SK-N-SH (cell line): ENCODE measurements around the gene BIRC6. TPM values are rescaled to one million over a fixed set of nuclear protein-coding genes. Genes with fewer than 3 reads are reported as not detected.

Experiments
- CTCF ChIA-PET: fragments of 300-600, 350-600 bp; formaldehyde crosslinking; extraction: SDS; loops from one replicate; lab custom pipeline; 2021; lab: Yijun Ruan, JAX
- POLR2A ChIA-PET: fragments of 350-600 bp; sonication (Branson Sonifier 250); formaldehyde crosslinking; extraction: SDS; loops from one replicate; lab custom pipeline; 2020; ENCODE audit warnings: antibody characterized with exemption, inconsistent platforms; lab: Yijun Ruan, JAX
- DNase-seq: peaks from one replicate; pipeline ENCODE4 v3.0.0; 2012
- H2AFZ ChIP-seq: fragments of 200-600 bp; sonication (generic); 2 replicates; pipeline ENCODE4 v1.8.1; 2016; ENCODE audit warnings: antibody characterized with exemption, mild to moderate bottlenecking, low read depth
- H3F3A ChIP-seq: fragments of 200-600 bp; sonication (generic); replicated peaks from 2 replicates; pipeline ENCODE3; 2016; ENCODE audit warnings: antibody characterized with exemption, mild to moderate bottlenecking; ENCODE audit not compliant: insufficient read depth
- H3K27ac ChIP-seq, 2 experiments: fragments of 200-500 bp in 1 of 2; fragments of 200-600 bp in 1 of 2; sonication (Bioruptor generic) in 1 of 2; sonication (generic), shearing (Covaris generic) in 1 of 2; 2 replicates each; pipeline versions ENCODE4 v1.5.1 to v1.6.1; 2014 to 2016; ENCODE audit warnings: low read depth in 2 of 2, inconsistent platforms in 1 of 2, low read length in 1 of 2, mild to moderate bottlenecking in 1 of 2, mixed read lengths in 1 of 2
- H3K27me3 ChIP-seq: fragments of 200-600 bp; sonication (generic), shearing (Covaris generic); 2 replicates; pipeline ENCODE4 v1.6.1; 2016; ENCODE audit warnings: mixed run types; ENCODE audit not compliant: insufficient read depth
- H3K36me3 ChIP-seq, 2 experiments: fragments of 200-500 bp in 1 of 2; fragments of 200-600 bp in 1 of 2; sonication (Bioruptor generic) in 1 of 2; sonication (generic) in 1 of 2; replicated peaks in 1 of 2; 2 replicates each; pipeline versions ENCODE3 to v1.5.1; 2014 to 2016; ENCODE audit warnings: low read length in 1 of 2, mild to moderate bottlenecking in 1 of 2; ENCODE audit not compliant: insufficient read depth in 2 of 2, control insufficient read depth in 1 of 2
- H3K4me1 ChIP-seq, 2 experiments: fragments of 200-500 bp in 1 of 2; fragments of 200-600 bp in 1 of 2; sonication (Bioruptor generic) in 1 of 2; sonication (generic), shearing (Covaris generic) in 1 of 2; 2 replicates each; pipeline versions ENCODE4 v1.5.1 to v1.6.1; 2014 to 2016; ENCODE audit warnings: low read depth in 1 of 2, low read length in 1 of 2, mixed run types in 1 of 2; ENCODE audit not compliant: insufficient read depth in 2 of 2, control insufficient read depth in 1 of 2
- H3K4me2 ChIP-seq: fragments of 200-600 bp; sonication (generic), shearing (Covaris generic); 2 replicates; pipeline ENCODE4 v1.6.1; 2017; ENCODE audit warnings: mixed run types
- H3K4me3 ChIP-seq, 2 experiments: fragments of 200-500 bp in 1 of 2; fragments of 200-600 bp in 1 of 2; sonication (Bioruptor generic) in 1 of 2; sonication (generic), shearing (Covaris generic) in 1 of 2; 2 replicates each; pipeline versions ENCODE4 v1.5.1 to v1.8.1; 2014 to 2016; ENCODE audit warnings: low read depth in 2 of 2, inconsistent platforms in 1 of 2, low read length in 1 of 2, mild to moderate bottlenecking in 1 of 2, mixed read lengths in 1 of 2, moderate library complexity in 1 of 2
- H3K79me2 ChIP-seq: fragments of 200-600 bp; sonication (generic); 2 replicates; pipeline ENCODE4 v1.8.1; 2017; ENCODE audit warnings: mild to moderate bottlenecking; ENCODE audit not compliant: insufficient read depth
- H3K9ac ChIP-seq: fragments of 200-600 bp; sonication (generic); 2 replicates; pipeline ENCODE4 v1.6.1; 2017; ENCODE audit warnings: mixed run types
- H3K9me2 ChIP-seq: fragments of 200-600 bp; sonication (generic); 2 replicates; pipeline ENCODE4 v1.6.1; 2017; ENCODE audit warnings: mixed run types
- H3K9me3 ChIP-seq: fragments of 200-600 bp; sonication (generic); 2 replicates; pipeline ENCODE4 v1.6.1; 2017; ENCODE audit warnings: mixed run types, mild to moderate bottlenecking, moderate library complexity
- H4K20me1 ChIP-seq: fragments of 200-600 bp; sonication (generic); 2 replicates; pipeline ENCODE4 v1.6.1; 2017; ENCODE audit warnings: mild to moderate bottlenecking, mixed run types; ENCODE audit not compliant: insufficient read depth
- CTCF ChIP-seq: fragments of 200-600 bp; sonication (generic); IDR thresholded peaks from 2 replicates; pipeline ENCODE4 v1.6.1; 2017; ENCODE audit warnings: antibody characterized with exemption, mild to moderate bottlenecking, moderate library complexity
- EP300 ChIP-seq, 2 experiments: IDR thresholded peaks; 2 replicates each; pipeline versions ENCODE4 v1.4.0 to v1.6.1; 2012; ENCODE audit warnings: borderline replicate concordance in 1 of 2, low read depth in 1 of 2, low read length in 1 of 2
- EZH2phosphoT487 ChIP-seq: fragments of 200-600 bp; sonication (generic); IDR thresholded peaks from 2 replicates; pipeline ENCODE4 v1.6.1; 2017; ENCODE audit warnings: low read depth, mixed run types, mild to moderate bottlenecking, antibody characterized with exemption, moderate library complexity, borderline replicate concordance
- FOSL2 ChIP-seq: IDR thresholded peaks from 2 replicates; pipeline ENCODE4 v1.4.0; 2012; ENCODE audit warnings: low read depth, mild to moderate bottlenecking, moderate library complexity, borderline replicate concordance
- FOXM1 ChIP-seq: IDR thresholded peaks from 2 replicates; pipeline ENCODE4 v1.4.0; 2012; ENCODE audit warnings: low read depth, mild to moderate bottlenecking
- JUND ChIP-seq: IDR thresholded peaks from 2 replicates; pipeline ENCODE4 v1.4.0; 2012
- MAX ChIP-seq: IDR thresholded peaks from 2 replicates; pipeline ENCODE4 v1.4.0; 2012; ENCODE audit warnings: low read depth
- MEF2A ChIP-seq: IDR thresholded peaks from 2 replicates; pipeline ENCODE4 v1.4.0; 2012; ENCODE audit warnings: low read depth, borderline replicate concordance
- MXI1 ChIP-seq: IDR thresholded peaks from 2 replicates; pipeline ENCODE4 v1.6.1; 2012; ENCODE audit warnings: mild to moderate bottlenecking, low read depth, low read length, improper control_type of control experiment
- NFIC ChIP-seq: IDR thresholded peaks from 2 replicates; pipeline ENCODE4 v1.4.0; 2012; ENCODE audit warnings: borderline replicate concordance
- PBX3 ChIP-seq: IDR thresholded peaks from 2 replicates; pipeline ENCODE4; 2012
- RAD21 ChIP-seq: IDR thresholded peaks from 2 replicates; pipeline ENCODE4 v1.6.1; 2012; ENCODE audit warnings: mild to moderate bottlenecking, low read length
- SIN3A ChIP-seq: IDR thresholded peaks from 2 replicates; pipeline ENCODE4 v1.6.1; 2012; ENCODE audit warnings: low read depth, mild to moderate bottlenecking, low read length, moderate library complexity, borderline replicate concordance
- SMC3 ChIP-seq: IDR thresholded peaks from 2 replicates; pipeline ENCODE4 v1.6.1; 2012; ENCODE audit warnings: low read depth, low read length, improper control_type of control experiment
- TCF12 ChIP-seq: IDR thresholded peaks from 2 replicates; pipeline ENCODE4 v1.4.0; 2012
- TEAD4 ChIP-seq: IDR thresholded peaks from 2 replicates; pipeline ENCODE4 v1.4.0; 2012; ENCODE audit warnings: mild to moderate bottlenecking, borderline replicate concordance; ENCODE audit not compliant: insufficient read depth
- USF2 ChIP-seq: fragments of 150-350 bp; IDR thresholded peaks from 2 replicates; pipeline ENCODE4 v1.6.1; 2017; ENCODE audit warnings: antibody characterized with exemption, low read length, low read depth, borderline replicate concordance
- YY1 ChIP-seq: IDR thresholded peaks from 2 replicates; pipeline ENCODE4 v1.4.0; 2012; ENCODE audit warnings: low read depth, mild to moderate bottlenecking
- ZBTB33 ChIP-seq: IDR thresholded peaks from 2 replicates; pipeline ENCODE4 v1.4.0; 2012; ENCODE audit warnings: low read depth, borderline replicate concordance
- WGBS: methylation state at CpG from one replicate; pipeline ENCODE4 v1.1.6; 2017; ENCODE audit warnings: low lambda C conversion rate; 5-methylcytosine and 5-hydroxymethylcytosine counted together
- polyA plus RNA-seq, 3 experiments: library from polyadenylated mRNA; depleted of rRNA; stranded (reverse); fragments of >200 nt; gene quantifications; 2 replicates each; pipeline ENCODE4 v1.2.3, GENCODE V29; 2012

The BIRC6 gene
- polyA plus RNA-seq, 1 of the 3 experiments (the other 2 are of a cell fraction): 28.9 TPM

- no peak overlapping the region for H2AFZ ChIP-seq
- TF ChIP-seq MAX (no peak), CTCF (no peak), YY1 (no peak), ZBTB33 (no peak), SMC3 (no peak), NFIC (no peak), TEAD4 (no peak), JUND (no peak), MEF2A (no peak), PBX3 (no peak), FOSL2 (no peak), EZH2phosphoT487 (no peak), SIN3A (no peak), MXI1 (no peak), TCF12 (no peak), FOXM1 (no peak), EP300 (IDR thresholded peaks at IDR 0.05; ENCODE audit: borderline replicate concordance in 1 of 2, low read depth in 1 of 2, low read length in 1 of 2) (no peak), RAD21 (no peak), USF2 (no peak)
- no peak overlapping the region for H3K27ac ChIP-seq
- H4K20me1 ChIP-seq: no peaks in the 10 kb centered on the region
- no peaks in the 10 kb centered on the region for H3K4me1 ChIP-seq
- CTCF ChIA-PET: no interaction called here
- 92% methylated on average over 3 of the region's 3 CpGs for WGBS
- no peaks in the 10 kb centered on the region for H3F3A ChIP-seq
- no peaks in the 10 kb centered on the region for H3K27me3 ChIP-seq
- no peaks in the 10 kb centered on the region for H3K9me3 ChIP-seq
- no peak overlapping the region for H3K4me2 ChIP-seq
- H3K36me3 ChIP-seq: peaks cover 41 to 42% of the 10 kb centered on the region in 2 experiments
- no peaks in the 10 kb centered on the region for H3K9me2 ChIP-seq
- POLR2A ChIA-PET: no interaction called here
- no peak overlapping the region for H3K4me3 ChIP-seq
- no peak overlapping the region for H3K9ac ChIP-seq
- no peak for DNase-seq
- no peaks in the 10 kb centered on the region for H3K79me2 ChIP-seq
Measured at GRCh38 chr2:32594573-32594972, 237.8 kb downstream of the BIRC6 start.
